Hepatocyte (in vitro differentiated cells): Measurements from ENCODE around the gene FOXP4. TPM values are rescaled to one million over a fixed set of nuclear protein-coding genes. Genes with fewer than 3 reads are reported as not detected.

ENCODE experiments used
- DNase-seq: peaks from one replicate; pipeline ENCODE4 v3.0.0-alpha.2; 2016; ENCODE audit warnings: low spot score
- H2AFZ ChIP-seq: fragments of 200-600 bp; sonication (generic); 2 replicates; pipeline ENCODE4 v1.6.0; 2016; ENCODE audit warnings: antibody characterized with exemption, mild to moderate bottlenecking
- H3K27ac ChIP-seq: fragments of 200-600 bp; sonication (generic); 2 replicates; pipeline ENCODE4 v1.5.1; 2016; ENCODE audit warnings: mild to moderate bottlenecking
- H3K27me3 ChIP-seq: fragments of 200-600 bp; sonication (generic); 2 replicates; pipeline ENCODE4 v1.6.1; 2016
- H3K36me3 ChIP-seq: fragments of 200-600 bp; sonication (generic); replicated peaks from 2 replicates; pipeline ENCODE4 v1.5.1; 2016; ENCODE audit warnings: low read depth; ENCODE audit not compliant: insufficient read depth
- H3K4me1 ChIP-seq: fragments of 200-600 bp; sonication (generic); 2 replicates; pipeline ENCODE4 v1.5.1; 2016; ENCODE audit warnings: mild to moderate bottlenecking, moderate library complexity; ENCODE audit not compliant: insufficient read depth
- H3K4me2 ChIP-seq: fragments of 200-600 bp; sonication (generic); 2 replicates; pipeline ENCODE4 v1.6.0; 2016
- H3K4me3 ChIP-seq: fragments of 200-600 bp; sonication (generic); 2 replicates; pipeline ENCODE4 v1.5.1; 2016; ENCODE audit warnings: mild to moderate bottlenecking
- H3K79me2 ChIP-seq: fragments of 200-600 bp; sonication (generic); 2 replicates; pipeline ENCODE4 v1.6.0; 2017; ENCODE audit warnings: mild to moderate bottlenecking
- H3K9me2 ChIP-seq: fragments of 200-600 bp; sonication (generic); replicated peaks from 2 replicates; pipeline ENCODE4 v1.6.0; 2017; ENCODE audit warnings: mild to moderate bottlenecking; ENCODE audit not compliant: insufficient read depth
- H3K9me3 ChIP-seq: fragments of 200-600 bp; sonication (generic); 2 replicates; pipeline ENCODE4 v1.5.1; 2016; ENCODE audit warnings: low read depth, mild to moderate bottlenecking
- H4K20me1 ChIP-seq: fragments of 200-600 bp; sonication (generic); 2 replicates; pipeline ENCODE4 v1.6.0; 2016; ENCODE audit warnings: mild to moderate bottlenecking; ENCODE audit not compliant: insufficient read depth, poor library complexity, severe bottlenecking
- CTCF ChIP-seq: fragments of 200-600 bp; sonication (generic); IDR thresholded peaks from 2 replicates; pipeline ENCODE4 v1.5.1; 2016; ENCODE audit warnings: antibody characterized with exemption, mild to moderate bottlenecking; ENCODE audit not compliant: poor library complexity
- EZH2 ChIP-seq: fragments of 200-600 bp; sonication (generic); IDR thresholded peaks from 2 replicates; pipeline ENCODE4 v1.6.1; 2016; ENCODE audit warnings: antibody characterized with exemption, mild to moderate bottlenecking, borderline replicate concordance
- EZH2phosphoT487 ChIP-seq: fragments of 200-600 bp; sonication (generic); IDR thresholded peaks from one replicate; pipeline ENCODE4 v1.6.1; 2018; ENCODE audit warnings: antibody characterized with exemption, mild to moderate bottlenecking, low read depth, moderate library complexity; ENCODE audit not compliant: unreplicated experiment, severe bottlenecking
- WGBS: methylation state at CpG from one replicate; pipeline ENCODE4 v1.1.6; 2016; ENCODE audit warnings: low lambda C conversion rate; ENCODE audit errors: missing lambda C conversion rate; 5-methylcytosine and 5-hydroxymethylcytosine counted together
- polyA plus RNA-seq: library from polyadenylated mRNA; unstranded; fragments of >200 nt; fragmentation: Nextera tagmentation; extraction: Ambion mirVana; gene quantifications from 2 replicates; pipeline ENCODE4 v1.2.1, GENCODE V29; 2016
- total RNA-seq: library from RNA; depleted of rRNA; stranded (reverse); fragments of >200 nt; gene quantifications from 2 replicates; pipeline ENCODE4 v1.2.3, GENCODE V29; 2014

The FOXP4 gene
- total and polyA plus RNA-seq, 2 experiments from 2014 or later = 24.3 to 87.8 TPM

GRCh38 chr6:41591122-41591521 lies 44.9 kb downstream of the FOXP4 start:
- no peaks in the 10 kb centered on the region for H3K27me3 ChIP-seq
- peaks cover 4% of the 10 kb centered on the region for H4K20me1 ChIP-seq
- no peak for TF ChIP-seq CTCF
- no peak for TF ChIP-seq EZH2
- TF ChIP-seq EZH2phosphoT487 = no peak
- H3K4me1 ChIP-seq = peaks cover 17% of the 10 kb centered on the region
- H3K9me3 ChIP-seq = no peaks in the 10 kb centered on the region
- no peak overlapping the region for H2AFZ ChIP-seq
- H3K9me2 ChIP-seq = no peaks in the 10 kb centered on the region
- H3K4me2 ChIP-seq = no peak overlapping the region
- H3K79me2 ChIP-seq = peaks cover 3% of the 10 kb centered on the region
- WGBS = 89% methylated on average over 6 of the region's 6 CpGs
- no peak for DNase-seq
- no peak overlapping the region for H3K4me3 ChIP-seq
- H3K27ac ChIP-seq = peak overlapping the region; percentile 40
- H3K36me3 ChIP-seq = peaks cover 2% of the 10 kb centered on the region

DNA sequence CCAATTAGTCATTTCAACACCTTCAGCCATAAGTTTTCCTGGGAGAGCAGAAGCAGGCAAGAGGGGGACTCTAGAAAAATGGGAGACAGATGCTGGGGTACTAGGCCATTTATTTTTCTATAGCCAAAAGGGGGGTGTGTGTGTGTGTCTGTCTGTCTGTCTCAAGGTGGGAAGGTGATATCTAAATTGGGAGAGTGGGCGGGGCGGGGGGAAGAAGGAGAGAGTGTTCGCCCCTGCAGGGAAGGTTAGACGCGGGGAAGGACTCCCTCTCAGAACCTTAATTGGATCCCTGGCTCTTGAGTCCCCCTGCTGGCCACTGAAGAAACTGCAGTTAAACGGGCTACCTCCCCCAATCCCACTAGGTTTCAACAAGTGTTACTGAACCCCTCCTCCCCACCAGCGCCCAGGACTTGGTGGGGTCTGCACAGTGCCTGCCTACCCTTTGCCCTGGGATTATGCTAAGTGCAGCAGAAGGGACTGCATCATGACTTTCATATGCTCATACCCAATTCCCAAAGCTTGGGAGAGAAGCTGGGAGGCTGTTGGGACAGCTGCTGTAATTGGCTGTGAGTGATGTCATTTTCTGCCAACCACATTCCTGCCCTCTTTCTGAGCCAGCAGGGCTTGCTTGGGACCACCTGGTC lies 45.8 kb downstream of the FOXP4 start:
- H3K79me2 ChIP-seq = peaks cover 3% of the 10 kb centered on the region
- DNase-seq = peak; percentile 78
- no peak overlapping the region for H3K4me2 ChIP-seq
- peaks cover 12% of the 10 kb centered on the region for H3K4me1 ChIP-seq
- H4K20me1 ChIP-seq = peaks cover 4% of the 10 kb centered on the region
- H3K27ac ChIP-seq = peak overlapping the region; percentile 23
- no peak overlapping the region for H2AFZ ChIP-seq
- H3K36me3 ChIP-seq = peaks cover 5% of the 10 kb centered on the region
- TF ChIP-seq CTCF (peak; percentile 88), EZH2 (no peak)
- H3K27me3 ChIP-seq = no peaks in the 10 kb centered on the region
- H3K4me3 ChIP-seq = no peak overlapping the region
- H3K9me2 ChIP-seq = no peaks in the 10 kb centered on the region
- WGBS = 28% methylated on average over 5 of the region's 7 CpGs
- no peaks in the 10 kb centered on the region for H3K9me3 ChIP-seq

DNA sequence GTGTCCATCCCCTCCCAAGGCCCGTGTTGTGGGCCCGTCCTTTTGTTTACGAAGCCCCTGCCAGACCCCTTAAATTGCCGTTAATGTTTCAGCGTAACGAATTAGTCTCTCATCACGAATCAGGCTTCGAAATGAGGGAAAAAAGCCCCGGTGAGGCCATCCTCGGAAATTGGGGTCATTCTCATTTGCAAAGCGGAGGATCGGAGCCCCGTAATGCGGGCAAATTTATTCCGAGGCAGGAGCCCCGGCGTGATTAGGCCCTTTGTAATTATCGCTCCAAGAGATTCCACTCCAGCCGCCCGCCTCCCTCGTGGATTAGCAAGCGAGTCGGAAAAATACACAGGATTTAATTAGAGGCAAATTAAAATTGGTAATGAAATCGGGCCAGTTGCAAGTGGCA lies 47.2 kb downstream of the FOXP4 start:
- peaks cover 12% of the 10 kb centered on the region for H3K4me1 ChIP-seq
- WGBS = 95% methylated on average over 24 of the region's 24 CpGs
- H3K9me3 ChIP-seq = no peaks in the 10 kb centered on the region
- H3K9me2 ChIP-seq = no peaks in the 10 kb centered on the region
- peaks cover 3% of the 10 kb centered on the region for H3K79me2 ChIP-seq
- H3K36me3 ChIP-seq = peaks cover 5% of the 10 kb centered on the region
- no peaks in the 10 kb centered on the region for H3K27me3 ChIP-seq
- H3K4me2 ChIP-seq = no peak overlapping the region
- peak overlapping the region; percentile 42 for H3K27ac ChIP-seq
- no peak overlapping the region for H3K4me3 ChIP-seq
- peaks cover 4% of the 10 kb centered on the region for H4K20me1 ChIP-seq
- H2AFZ ChIP-seq = no peak overlapping the region
- TF ChIP-seq CTCF (no peak), EZH2 (no peak), EZH2phosphoT487 (no peak)
- DNase-seq = no peak

DNA sequence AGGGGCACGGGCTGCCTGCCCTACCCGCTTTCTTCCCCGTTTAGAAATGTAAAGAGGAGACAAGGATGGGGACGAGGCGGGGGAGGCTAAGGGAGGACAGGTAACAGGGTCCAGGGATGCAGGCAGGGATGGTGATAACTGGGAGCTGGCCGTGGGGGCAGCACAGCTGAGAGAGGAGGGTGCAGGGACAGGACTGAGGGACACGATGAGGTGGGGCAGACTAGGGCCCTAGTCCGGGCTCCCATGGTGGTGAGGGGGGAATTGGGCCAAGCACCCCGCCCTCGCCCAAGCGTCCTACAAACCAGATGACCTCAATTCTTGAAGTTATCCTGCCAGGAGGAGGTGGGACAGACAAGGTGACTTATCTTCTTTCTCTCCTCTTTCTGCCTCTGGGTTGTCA lies 47.7 kb downstream of the FOXP4 start:
- TF ChIP-seq CTCF (no peak), EZH2 (no peak), EZH2phosphoT487 (no peak)
- WGBS = 80% methylated on average over 11 of the region's 11 CpGs
- H2AFZ ChIP-seq = no peak overlapping the region
- no peak overlapping the region for H3K4me3 ChIP-seq
- peaks cover 12% of the 10 kb centered on the region for H3K4me1 ChIP-seq
- H3K4me2 ChIP-seq = no peak overlapping the region
- peaks cover 5% of the 10 kb centered on the region for H3K36me3 ChIP-seq
- H3K79me2 ChIP-seq = peaks cover 3% of the 10 kb centered on the region
- H3K9me3 ChIP-seq = no peaks in the 10 kb centered on the region
- H3K9me2 ChIP-seq = no peaks in the 10 kb centered on the region
- peaks cover 4% of the 10 kb centered on the region for H4K20me1 ChIP-seq
- DNase-seq = no peak
- no peaks in the 10 kb centered on the region for H3K27me3 ChIP-seq
- peak overlapping the region; percentile 42 for H3K27ac ChIP-seq
